Astrocyte (in vitro differentiated cells and primary cell): ENCODE data around the gene FANCD2.
"Not testable (repeated sequence)": the region's sequence is repeated elsewhere in the genome, so short reads cannot be mapped to it uniquely, and the experiment has no call there.

Experiments
- EZH2 ChIP-seq: IDR thresholded peaks from 2 replicates; pipeline ENCODE4 v1.6.1; 2012; ENCODE audit warnings: mild to moderate bottlenecking, low read length, inconsistent platforms; ENCODE audit not compliant: insufficient read depth
- TF ChIP-seq, protein P1 (sequence below): IDR thresholded peaks from 2 replicates; pipeline ENCODE4 v1.5.1; 2011; ENCODE audit warnings: low read depth, mild to moderate bottlenecking, inconsistent platforms, low read length, moderate library complexity; ENCODE audit not compliant: insufficient read depth

DNA sequence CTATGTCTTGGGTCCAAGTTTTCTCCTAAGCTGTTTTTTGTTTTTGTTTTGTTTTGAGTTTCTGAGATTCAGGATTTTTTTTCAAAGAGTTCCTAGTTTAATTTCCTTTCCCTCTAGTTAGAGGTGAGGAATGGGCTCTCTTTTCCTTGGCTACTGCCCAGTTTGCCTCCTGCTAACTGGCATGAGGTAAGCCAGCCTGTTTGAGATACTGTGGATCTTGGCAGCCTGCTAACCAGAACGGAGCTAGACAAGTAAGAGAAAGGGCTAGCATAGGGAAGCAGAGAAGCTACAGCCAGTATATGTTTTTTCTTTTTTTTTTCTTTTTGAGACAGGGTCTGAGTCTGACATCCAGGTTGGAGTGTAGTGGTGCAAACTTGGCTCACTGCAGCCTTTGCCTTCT is 64.5 kb downstream of the FANCD2 start:
- TF ChIP-seq, protein P1, sequence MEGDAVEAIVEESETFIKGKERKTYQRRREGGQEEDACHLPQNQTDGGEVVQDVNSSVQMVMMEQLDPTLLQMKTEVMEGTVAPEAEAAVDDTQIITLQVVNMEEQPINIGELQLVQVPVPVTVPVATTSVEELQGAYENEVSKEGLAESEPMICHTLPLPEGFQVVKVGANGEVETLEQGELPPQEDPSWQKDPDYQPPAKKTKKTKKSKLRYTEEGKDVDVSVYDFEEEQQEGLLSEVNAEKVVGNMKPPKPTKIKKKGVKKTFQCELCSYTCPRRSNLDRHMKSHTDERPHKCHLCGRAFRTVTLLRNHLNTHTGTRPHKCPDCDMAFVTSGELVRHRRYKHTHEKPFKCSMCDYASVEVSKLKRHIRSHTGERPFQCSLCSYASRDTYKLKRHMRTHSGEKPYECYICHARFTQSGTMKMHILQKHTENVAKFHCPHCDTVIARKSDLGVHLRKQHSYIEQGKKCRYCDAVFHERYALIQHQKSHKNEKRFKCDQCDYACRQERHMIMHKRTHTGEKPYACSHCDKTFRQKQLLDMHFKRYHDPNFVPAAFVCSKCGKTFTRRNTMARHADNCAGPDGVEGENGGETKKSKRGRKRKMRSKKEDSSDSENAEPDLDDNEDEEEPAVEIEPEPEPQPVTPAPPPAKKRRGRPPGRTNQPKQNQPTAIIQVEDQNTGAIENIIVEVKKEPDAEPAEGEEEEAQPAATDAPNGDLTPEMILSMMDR = not testable (repeated sequence)
- not testable (repeated sequence) for TF ChIP-seq EZH2
